GM10248 (cell line): ENCODE results near the gene MARCHF10.

Experiments used
- CTCF ChIA-PET: fragments of 300-600 bp; sonication (Branson Sonifier 250); formaldehyde crosslinking; extraction: SDS; loops from one replicate; lab custom pipeline; 2021; ENCODE audit warnings: antibody characterized with exemption; lab: Yijun Ruan, JAX
- POLR2A ChIA-PET: fragments of 350-650 bp; sonication (Branson Sonifier 250); formaldehyde crosslinking; extraction: SDS; loops from one replicate; lab custom pipeline; 2020; ENCODE audit warnings: antibody characterized with exemption; lab: Yijun Ruan, JAX
- DNase-seq: peaks from one replicate; pipeline ENCODE4 v3.0.0; 2012; ENCODE audit errors: extremely low spot score
- CTCF ChIP-seq: IDR thresholded peaks from 2 replicates; pipeline ENCODE4 v1.5.1; 2012; ENCODE audit warnings: mild to moderate bottlenecking, low read depth; ENCODE audit errors: extremely low read depth, missing control alignments, control extremely low read depth

The MARCHF10 gene

DNA sequence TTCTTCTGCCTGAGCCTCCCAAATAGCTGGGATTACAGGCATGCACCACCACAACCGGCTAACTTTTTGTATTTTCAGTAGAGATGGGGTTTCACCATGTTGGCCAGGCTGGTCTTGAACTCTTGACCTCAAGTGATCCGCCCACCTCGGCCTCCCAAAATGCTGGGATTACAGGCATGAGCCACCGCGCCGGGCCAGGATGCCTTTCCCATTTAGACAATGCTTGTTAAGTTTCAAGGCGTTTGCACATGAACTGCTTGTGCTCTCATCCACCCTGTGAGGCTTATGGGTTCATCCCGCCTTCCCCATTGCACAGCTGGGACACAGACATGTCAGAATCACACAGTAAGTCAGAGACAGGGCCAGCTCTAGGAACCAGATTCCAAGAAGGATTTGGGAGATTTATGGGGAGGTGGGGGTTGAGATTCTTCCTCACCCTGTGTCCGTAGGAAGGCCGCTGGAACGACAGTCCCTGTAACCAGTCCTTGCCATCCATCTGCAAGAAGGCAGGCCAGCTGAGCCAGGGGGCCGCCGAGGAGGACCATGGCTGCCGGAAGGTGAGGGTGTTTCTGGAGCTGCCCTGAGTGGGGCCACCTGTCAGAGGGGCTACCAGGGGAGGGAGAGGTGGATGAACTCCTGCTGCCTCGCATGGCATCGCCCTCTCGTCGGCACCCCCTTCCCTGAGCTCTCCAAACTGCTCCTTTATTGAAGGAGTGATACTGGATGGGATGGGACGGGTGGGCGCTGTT, 134.3 kb downstream of the MARCHF10 start:
- CTCF ChIA-PET = interaction anchor here (1.0 kb wide), 1 partner anchor 49 kb away, joined by 3 read pairs; no protein-coding TSS in a partner anchor
- TF ChIP-seq CTCF = no peak
- POLR2A ChIA-PET = no interaction called here

GRCh38 chr17:62672957-62673356, 135.2 kb downstream of the MARCHF10 start:
- TF ChIP-seq CTCF = no peak
- no peak for DNase-seq
- CTCF ChIA-PET = interaction anchor here (1.0 to 2.2 kb wide), 3 partner anchors 48 to 734 kb away, joined by 3 to 12 read pairs (median 3); no protein-coding TSS in a partner anchor
- POLR2A ChIA-PET = no interaction called here

More for the DNA sequence above, 134.3 kb downstream of the MARCHF10 start:
- no peak for DNase-seq

DNA sequence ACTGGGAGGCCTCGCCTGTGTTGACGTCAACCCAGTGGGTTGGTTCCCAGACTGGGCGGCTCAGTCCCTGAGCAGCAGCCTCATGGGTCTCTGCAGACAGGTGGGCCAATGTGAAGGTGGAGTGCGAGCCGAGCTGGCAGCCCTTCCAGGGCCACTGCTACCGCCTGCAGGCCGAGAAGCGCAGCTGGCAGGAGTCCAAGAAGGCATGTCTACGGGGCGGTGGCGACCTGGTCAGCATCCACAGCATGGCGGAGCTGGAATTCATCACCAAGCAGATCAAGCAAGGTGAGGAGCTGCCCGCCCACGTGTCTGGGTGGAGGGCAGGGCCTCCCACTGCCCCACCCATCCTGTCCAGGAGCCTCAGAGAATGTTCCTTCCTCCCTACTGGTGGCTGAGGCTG, 136.6 kb downstream of the MARCHF10 start:
- TF ChIP-seq CTCF = no peak
- ChIA-PET POLR2A (no interaction called here), CTCF (interaction anchor here (1.0 to 2.2 kb wide), 2 partner anchors 18 to 735 kb away, joined by 3 to 12 read pairs; no protein-coding TSS in a partner anchor)
- DNase-seq = no peak

DNA sequence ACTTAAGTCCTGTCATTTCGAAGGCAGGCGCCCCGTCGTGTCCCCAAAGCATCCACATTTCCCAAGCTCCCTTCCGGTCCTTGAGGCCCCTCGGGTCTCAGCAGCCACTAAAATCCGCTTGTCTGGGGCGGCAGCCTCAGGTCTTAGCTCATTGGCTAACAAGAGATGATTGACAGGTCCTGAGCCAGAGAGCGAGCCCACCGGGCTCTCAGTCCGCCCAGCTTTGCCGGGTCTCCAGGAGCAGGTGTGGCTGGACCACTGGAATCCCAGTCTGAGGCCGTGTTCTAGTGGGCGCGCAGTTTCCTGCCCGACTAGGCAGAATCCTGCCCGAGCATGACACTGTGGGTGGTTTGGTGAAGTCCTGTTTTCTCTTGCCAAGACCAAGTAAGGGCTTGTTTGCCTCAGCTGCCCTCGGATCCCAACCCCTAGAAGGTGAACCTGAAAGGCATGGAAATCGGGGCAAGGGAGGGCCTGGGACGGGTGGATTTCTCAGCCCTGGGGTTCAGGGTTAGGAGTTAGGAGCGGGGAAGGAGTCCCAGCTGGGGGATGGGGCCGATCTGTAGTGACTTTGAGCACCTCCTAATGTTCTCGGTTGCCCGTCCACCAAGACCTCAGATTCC, 137.8 kb downstream of the MARCHF10 start:
- ChIA-PET POLR2A (no interaction called here), CTCF (no interaction called here)
- no peak for TF ChIP-seq CTCF
- DNase-seq = no peak

DNA sequence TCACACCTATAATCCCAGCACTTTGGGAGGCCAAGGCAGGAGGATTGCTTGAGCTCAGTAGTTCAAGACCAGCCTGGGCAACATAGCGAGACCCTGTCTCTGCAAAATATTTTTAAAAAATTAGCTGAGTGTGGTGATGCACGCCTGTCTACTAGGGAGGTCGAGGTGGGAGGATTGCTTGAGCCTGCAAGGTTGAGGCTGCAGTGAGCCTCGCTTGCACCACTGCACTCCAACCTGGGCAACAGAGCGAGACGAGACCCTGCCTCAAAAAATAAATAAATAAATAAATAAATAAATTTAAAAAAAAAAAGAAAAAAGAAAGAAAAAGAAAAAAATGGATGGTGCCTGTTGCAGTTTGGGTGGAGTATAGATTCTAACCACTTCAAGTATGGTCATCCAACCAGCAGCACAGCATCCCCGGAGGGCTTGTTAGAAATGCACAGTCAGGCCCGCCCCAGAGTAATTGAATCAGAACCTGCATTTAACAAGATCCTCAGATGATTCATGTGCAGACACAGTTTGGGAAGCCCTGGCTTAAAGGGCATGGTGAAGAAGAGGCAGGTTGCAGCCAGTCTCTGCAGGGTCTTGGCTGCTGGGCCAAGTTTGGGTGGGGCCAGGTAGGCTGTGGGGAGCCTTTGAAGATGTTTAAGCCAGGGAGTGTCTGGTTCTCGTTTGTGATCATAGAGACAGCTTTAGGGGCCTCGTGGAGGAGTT, 139.9 kb downstream of the MARCHF10 start:
- no peak for DNase-seq
- TF ChIP-seq CTCF = no peak
- ChIA-PET CTCF (no interaction called here), POLR2A (no interaction called here)

DNA sequence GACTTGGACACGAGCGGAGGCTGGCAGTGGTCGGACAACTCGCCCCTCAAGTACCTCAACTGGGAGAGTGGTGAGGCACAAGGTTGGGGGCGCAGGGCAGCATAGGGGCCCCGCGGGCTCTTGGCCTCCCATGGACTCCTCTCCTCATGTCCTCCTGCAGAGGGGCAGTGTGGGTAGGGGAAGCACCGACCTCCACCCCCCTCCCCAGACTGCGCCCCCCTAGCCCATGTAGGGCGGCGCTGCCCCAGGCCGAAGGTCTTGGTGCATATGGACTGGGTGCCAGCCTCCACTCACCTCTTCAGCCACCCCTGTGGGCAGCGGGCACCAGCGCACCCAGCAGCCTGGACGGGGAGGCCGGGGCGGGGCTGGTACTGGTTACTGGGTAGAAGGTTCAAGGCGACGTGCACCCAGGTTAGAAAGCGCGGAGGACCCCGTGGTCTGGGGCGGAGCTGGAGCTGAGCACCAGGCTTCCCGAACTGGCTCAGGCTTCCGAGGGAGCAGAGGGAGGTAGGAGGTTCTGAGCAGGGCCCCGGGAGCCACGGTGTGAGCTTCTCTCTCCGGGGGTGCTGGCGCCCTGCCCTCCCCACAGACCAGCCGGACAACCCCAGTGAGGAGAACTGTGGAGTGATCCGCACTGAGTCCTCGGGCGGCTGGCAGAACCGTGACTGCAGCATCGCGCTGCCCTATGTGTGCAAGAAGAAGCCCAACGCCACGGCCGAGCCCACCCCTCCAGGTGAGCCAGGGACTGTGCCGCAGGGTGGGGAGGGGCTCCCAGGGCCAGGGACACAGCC, 141.1 kb downstream of the MARCHF10 start:
- no peak for TF ChIP-seq CTCF
- ChIA-PET POLR2A (no interaction called here), CTCF (no interaction called here)
- no peak for DNase-seq
